Fibroblast of skin of back (primary cell): ENCODE data around the gene INPP5K. TPM values are rescaled to one million over a fixed set of nuclear protein-coding genes. Genes with fewer than 3 reads are reported as not detected.
"Not testable (repeated sequence)": the region's sequence is repeated elsewhere in the genome, so short reads cannot be mapped to it uniquely, and the experiment has no call there.

Experiments used
- DNase-seq: peaks from one replicate; pipeline ENCODE4 v3.0.0-alpha.2; 2013
- polyA plus RNA-seq, 2 experiments: library from polyadenylated mRNA; unstranded; fragments of 120-200 nt; gene quantifications; one replicate each; pipeline ENCODE4 v1.2.1, GENCODE V29; 2013; ENCODE audit not compliant: insufficient read length in 2 of 2

Gene INPP5K
- polyA plus RNA-seq (2013, experiment 1 of 2; ENCODE audit: insufficient read length): 26.8 TPM
- 24.4 TPM for polyA plus RNA-seq (2013, experiment 2 of 2; ENCODE audit: insufficient read length)

DNA sequence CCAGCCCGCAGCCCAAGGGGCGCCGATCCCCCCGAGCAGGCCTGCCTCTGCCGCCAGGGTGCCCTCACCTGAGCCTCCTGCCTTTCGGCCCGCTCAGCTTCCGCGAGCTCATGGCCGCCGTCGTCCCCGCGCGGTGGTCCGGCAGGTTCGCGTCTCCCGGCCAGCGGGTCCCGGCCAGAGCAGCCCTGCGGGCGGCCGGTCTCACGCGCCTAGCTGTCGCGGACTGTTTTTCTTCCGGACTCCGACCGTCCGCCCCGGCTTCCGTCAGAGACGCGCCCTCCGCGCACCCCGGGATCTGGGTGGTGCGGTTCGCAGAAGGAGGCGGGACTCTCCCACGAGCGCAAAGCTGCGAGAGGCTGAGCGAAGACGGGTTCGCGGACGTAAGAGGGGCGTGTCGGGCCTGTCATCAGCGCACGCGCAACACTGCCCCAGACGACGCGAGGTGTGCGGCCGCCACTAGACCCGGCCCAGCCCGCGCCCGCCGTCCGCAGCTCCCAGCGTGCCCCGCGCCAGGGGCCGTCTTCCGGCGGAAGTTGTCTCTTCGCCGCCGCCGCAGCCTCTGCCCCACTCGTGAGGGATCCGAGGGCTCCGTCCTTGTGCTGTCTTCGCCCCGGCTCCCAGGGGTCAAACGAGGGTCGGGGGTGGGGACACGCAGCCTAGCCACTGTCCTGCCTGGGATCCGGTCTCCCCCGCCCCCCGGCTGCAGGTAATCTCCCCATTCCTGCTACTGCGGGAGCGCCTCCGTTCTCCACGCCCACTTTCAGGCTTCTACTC, at the start of gene INPP5K:
Gene INPP5K (minus strand): TSS at position 225 of the 774 bp plus-strand sequence. CDS start 113 bp downstream, at position 112.
- peak; percentile 97 for DNase-seq

DNA sequence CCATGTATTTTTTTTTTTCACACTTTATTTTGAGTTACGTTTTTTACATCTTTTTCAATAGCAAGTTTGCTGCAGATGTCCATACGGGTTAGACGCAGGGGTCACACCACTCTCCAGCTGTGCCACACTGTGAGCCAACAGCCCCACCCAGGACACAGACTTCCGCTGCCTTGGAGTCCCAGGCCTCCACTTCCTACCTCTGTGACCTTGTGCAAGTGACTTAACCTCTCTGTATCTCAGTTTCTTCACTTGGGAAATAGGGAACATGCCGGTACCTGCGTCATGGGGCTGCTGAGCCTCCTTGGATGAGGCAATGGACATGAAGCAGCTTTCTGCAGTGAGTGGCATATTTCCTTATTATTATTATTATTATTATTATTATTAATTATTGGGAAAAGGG, 49.5 kb upstream of the INPP5K start:
- DNase-seq: no peak

- no peak for DNase-seq
Observed at GRCh38 chr17:1563786-1564613, 47.6 kb upstream of the INPP5K start.

- not testable (repeated sequence) for DNase-seq
Observed at GRCh38 chr17:1563471-1563785, 47.0 kb upstream of the INPP5K start.

DNA sequence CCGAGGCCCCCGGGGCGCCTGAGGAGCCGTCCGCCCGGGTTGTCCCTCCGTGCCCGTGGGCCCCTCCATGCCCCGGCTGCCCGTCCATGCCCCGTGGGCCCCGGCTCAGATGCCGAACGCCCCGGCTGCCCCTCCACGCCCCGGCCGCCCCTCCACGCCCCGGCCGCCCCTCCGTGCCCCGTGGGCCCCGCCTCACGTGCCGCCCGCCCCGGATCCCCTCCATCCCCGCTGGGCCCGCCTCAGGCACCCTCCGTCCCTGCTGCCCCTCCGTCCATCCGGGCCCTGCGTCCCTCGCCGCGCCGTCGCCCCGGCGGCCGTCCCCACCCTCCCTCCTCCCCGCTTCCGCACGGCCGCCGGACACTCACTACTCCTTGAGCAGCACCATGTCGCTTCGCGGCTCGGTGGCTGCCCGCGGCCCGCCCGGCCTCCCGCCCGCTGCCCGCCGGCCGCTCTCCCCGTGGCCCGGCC, 45.8 kb upstream of the INPP5K start:
- peak; percentile 56 for DNase-seq

- peak; percentile 23 for DNase-seq
Observed at GRCh38 chr17:1561420-1562175, 45.2 kb upstream of the INPP5K start.

DNA sequence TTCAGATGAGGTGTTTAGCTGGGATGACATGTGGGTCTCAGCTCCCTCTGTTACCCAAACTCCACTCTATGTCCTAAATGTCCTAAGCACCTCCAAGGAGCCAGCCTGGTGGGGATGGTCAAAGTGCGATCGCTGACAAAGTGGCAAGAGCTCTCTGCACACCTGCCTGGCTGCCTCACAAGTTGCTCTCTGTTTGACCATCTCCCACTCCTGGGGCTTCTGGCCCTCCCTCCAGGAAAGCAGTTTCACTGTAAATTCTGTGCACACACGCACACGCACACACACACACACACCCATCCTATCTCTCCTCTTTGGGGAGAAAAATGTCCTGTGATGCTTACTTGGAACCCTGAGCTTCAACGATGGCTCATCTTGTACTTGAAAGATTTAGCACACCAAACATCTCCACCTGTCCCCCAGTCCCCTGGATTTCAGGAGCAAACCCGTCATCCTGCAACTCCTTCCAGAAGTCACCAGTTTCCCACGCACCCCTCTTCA, 44.5 kb upstream of the INPP5K start:
- DNase-seq: no peak

- no peak for DNase-seq
Observed at GRCh38 chr17:1560101-1560857, 43.9 kb upstream of the INPP5K start.

DNA sequence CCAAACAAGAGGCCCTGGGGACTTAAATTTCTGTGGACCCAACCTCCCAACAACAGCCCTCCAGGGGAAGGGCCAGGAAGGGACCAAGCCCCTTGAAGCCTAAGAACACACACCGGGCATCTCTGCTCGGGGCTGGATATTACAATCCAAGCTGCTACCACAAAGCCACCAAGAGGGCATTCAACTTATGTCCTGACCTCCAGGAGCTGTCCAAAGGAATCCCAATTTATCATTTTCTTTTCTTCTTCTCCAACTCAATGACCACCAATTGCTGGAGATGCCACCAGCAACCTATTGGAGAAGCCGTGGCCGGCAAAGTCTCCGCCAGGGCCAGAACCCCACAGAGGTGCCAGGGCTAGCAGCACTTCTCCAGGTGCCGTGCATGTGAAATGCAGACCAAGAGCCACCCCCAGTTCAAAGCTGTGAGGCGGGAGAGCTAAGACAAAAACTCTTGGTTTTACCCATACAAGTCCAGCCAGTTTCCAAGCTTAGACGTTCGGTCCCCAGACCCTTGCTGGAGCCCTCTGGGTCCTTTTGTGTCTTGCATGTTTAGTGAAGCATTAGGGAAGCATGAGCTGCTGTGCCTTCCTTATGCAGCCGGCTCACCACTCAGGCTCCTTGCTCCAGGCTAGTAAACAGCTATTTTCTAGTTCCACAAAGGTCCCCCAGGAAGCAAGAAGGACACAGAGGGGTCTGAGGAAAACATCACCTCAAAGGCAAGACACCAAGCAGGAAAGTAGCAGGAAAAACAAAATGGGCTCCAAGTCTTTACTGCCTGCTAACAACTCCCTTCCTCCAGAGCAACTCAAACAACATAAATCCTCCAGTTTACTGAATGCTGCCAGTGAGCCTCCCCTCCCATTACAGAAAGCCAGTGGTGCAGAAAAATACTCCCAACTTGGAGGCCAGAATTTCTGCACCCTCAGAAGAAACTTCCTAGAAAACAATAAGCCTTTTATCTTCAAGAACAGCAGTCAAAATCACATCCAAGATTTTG, 42.9 kb upstream of the INPP5K start:
- no peak for DNase-seq

GRCh38 chr17:1558401-1558800, 42.0 kb upstream of the INPP5K start:
- DNase-seq: no peak

DNA sequence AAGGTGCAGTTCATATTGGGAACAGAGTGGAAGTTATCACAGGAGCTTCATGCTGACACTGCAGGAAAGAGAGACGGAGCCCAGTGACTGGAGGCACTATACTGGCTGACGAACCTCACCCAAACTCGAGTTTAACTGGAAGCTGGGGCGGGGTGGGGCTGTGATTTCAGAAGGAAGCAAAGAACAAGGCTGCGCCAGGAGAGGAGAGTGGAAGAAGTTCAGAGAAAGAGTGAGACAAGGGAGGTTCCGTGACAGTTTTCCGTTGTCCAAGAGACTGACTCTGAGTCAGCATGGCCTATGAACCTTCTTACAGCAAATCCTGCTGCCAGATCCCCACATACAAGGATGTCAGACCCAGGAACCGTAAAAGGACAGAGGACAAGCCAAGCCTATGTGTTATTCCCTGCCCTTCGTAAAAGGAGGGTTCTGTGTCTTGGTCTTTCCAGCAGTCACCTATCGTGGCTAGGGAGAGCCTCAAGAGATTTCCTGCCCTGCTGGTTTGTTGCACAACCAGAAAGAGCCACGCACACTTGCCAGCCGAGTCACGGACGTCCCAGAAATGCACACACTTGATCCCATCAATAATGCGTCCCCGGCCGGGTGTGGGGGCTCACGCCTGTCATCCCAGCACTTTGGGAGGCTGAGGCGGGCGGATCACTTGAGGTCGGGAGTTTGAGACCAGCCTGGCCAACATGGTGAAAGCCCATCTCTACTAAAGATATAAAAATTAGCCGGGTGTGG, 41.1 kb upstream of the INPP5K start:
- no peak for DNase-seq

- DNase-seq: no peak
Observed at GRCh38 chr17:1555651-1556471, 39.4 kb upstream of the INPP5K start.

DNA sequence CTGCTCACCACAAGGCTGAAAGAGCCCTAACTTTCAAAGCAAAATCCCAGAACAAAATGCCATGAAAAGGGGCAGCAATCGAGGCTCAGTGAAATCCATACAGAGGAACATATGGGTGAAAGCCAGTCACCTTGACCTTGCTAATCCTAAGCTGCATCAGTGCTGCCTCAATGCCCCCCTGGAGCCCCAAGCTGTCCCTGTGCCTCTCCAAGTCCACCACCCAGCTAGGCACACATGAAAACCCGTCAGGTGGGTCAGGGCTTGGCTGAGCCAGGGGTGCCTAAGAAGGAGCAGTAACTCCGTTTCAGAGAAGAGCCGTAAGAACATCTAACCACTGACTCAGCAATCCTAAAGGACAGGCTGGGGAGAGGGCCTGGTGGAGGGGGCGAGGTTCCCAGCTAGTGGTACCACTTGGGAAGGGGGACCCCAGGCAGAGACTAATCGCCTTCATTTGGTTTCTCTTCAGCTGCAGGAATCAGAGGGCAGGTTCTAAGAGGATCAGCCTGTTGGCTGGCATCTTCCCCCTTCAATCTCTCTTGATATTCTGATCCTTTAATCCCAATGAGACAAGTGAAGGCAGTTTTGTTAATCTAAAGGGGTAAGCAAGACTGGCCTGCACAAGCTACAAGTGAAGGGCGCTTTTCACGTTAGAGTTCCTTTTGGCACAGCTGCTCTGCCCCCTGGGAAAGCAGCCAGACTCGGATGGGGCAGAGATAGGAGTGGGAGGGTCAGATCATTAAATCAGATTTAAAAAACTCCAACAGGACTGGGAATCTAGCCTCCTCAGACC, 38.5 kb upstream of the INPP5K start:
- DNase-seq: no peak

- no peak for DNase-seq
Observed at GRCh38 chr17:1553354-1554266, 37.2 kb upstream of the INPP5K start.

GRCh38 chr17:1552932-1553331, 36.5 kb upstream of the INPP5K start:
- no peak for DNase-seq

DNA sequence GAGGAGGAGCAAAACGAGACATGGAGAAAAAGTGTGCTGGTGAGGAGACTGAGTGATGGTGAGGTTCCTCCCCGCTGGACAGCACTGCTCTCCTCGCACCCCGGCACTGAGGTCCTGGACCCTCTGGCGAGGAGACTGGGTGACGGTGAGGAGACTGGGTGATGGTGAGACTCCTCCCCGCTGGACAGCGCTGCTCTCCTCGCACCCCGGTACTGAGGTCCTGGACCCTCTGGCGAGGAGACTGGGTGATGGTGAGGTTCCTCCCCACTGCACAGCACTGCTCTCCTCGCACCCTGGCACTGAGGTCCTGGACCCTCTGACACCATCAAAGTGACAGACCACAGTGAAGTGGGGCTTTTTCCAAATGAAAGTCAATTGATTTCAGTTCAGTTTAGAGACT, 35.3 kb upstream of the INPP5K start:
- DNase-seq: no peak

- DNase-seq: no peak
Observed at GRCh38 chr17:1548032-1548431, 31.6 kb upstream of the INPP5K start.
